Endothelial cell of coronary artery (primary cell): ENCODE results near the gene RGMA. TPM values are rescaled to one million over a fixed set of nuclear protein-coding genes. Genes with fewer than 3 reads are reported as not detected.

Experiments used
- total RNA-seq: library from RNA; depleted of rRNA; stranded (reverse); fragments of >200 nt; gene quantifications from 2 replicates; pipeline ENCODE4 v1.2.3, GENCODE V29; 2014

RGMA gene
- under 0.01 TPM in 1 of 2 replicates, not detected in the other for total RNA-seq

GRCh38 chr15:93088981-93089726, at the start of gene RGMA:
Gene RGMA, minus strand, starts transcription at chr15:93089211. Its CDS starts 279 bp downstream, at chr15:93088932.

Other genes with a start within 250 kb of the RGMA start
- 54.0 and 73.3 TPM in 2 replicates for gene CHD2, start 188.9 kb downstream of the RGMA start, total RNA-seq